ENCODE results near the gene REC114.
"Not testable (repeated sequence)": the region's sequence is repeated elsewhere in the genome, so short reads cannot be mapped to it uniquely, and the experiment has no call there.

The REC114 gene

DNA sequence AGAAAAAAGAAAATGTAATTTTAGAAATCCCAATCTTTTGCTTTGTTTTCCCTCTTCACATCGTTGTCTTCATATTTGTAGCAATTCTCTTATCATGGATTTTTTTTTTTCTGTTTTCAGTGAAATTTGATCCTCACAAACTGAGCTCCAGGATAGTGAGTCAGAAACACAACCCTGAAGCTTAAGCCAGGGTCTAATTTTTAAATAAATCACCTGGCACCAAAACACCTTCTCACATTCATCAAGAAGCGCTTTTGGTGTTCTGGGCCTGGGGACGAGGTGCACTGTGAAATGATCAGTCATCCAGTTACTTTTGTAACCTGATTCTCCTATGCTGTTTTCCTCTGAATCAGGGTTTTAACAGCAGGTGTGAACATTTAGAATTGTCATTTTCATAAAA is 87.7 kb downstream of the REC114 start:
- DNase-seq (ENCODE audit: low spot score) = no peak

GRCh38 chr15:73538123-73538522 is 95.2 kb downstream of the REC114 start:
- no peak for DNase-seq (ENCODE audit: low spot score)

DNA sequence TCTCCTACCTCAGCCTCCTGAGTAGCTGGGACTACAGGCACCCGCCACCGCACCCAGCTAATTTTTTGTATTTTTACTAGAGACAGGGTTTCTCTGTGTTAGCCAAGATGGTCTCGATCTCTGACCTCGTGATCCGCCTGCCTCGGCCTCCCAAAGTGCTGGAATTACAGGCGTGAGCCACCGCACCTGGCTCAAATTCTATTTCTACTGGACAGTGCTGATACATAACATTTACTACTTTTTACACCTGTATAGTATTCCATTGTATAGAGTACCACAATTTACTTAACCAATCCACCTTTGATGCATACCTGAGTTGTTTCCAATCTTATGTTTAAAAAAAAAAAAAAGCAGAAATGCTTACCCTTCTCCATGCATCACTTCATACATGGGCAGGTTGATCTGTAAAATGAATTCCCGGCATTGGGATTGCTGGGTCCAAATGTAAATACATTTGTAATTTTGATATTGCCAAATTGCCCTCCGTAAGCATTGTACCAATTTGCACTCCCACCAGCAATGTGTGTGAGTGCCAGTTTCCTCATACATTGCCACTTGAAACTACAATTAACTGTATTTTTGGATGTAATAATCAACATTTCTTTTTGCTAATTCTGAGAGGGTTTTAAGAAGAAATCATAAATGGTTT is 95.7 kb downstream of the REC114 start:
- DNase-seq (ENCODE audit: low spot score) = no peak

GRCh38 chr15:73539212-73540128 is 96.5 kb downstream of the REC114 start:
- no peak for DNase-seq (ENCODE audit: low spot score)

- no peak for DNase-seq (ENCODE audit: low spot score)
Measured at GRCh38 chr15:73540161-73540560, 97.2 kb downstream of the REC114 start.

DNA sequence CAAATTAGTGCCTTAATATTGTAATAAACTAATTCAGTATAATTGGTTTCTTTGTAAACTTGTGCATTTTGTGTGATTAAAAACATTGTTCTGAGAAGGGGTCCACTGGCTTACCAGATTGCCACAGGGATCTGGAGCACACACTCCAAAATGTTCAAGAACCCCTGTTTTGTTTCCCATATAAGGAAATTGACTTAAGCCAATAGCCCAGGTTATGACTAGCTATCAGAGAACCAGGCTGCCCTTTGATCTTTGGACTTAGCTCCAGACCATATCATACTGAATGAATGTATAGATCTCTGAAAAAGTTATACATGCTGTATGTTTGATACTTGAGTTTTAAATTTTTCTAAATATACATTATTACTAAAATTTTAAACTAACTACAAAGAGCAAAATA is 98.5 kb downstream of the REC114 start:
- no peak for DNase-seq (ENCODE audit: low spot score)

DNA sequence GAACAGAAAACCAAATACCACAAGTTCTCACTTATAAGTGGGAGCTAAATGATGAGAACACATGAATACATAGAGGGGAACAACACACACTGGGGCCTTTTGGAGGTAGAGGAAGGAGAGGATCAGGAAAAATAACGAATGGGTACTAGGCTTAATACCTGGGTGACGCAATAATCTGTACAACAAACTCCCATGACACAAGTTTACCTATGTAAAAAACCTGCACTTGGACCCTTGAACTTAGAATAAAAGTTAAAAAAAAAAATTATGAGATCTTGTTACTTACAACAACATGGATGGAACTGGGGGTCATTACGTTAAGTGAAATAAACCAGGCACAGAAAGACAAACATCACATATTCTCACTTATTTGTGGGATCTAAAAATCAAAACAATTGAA is 106.0 kb downstream of the REC114 start:
- DNase-seq (ENCODE audit: low spot score) = not testable (repeated sequence)

GRCh38 chr15:73550190-73550589 is 107.2 kb downstream of the REC114 start:
- no peak for DNase-seq (ENCODE audit: low spot score)

DNA sequence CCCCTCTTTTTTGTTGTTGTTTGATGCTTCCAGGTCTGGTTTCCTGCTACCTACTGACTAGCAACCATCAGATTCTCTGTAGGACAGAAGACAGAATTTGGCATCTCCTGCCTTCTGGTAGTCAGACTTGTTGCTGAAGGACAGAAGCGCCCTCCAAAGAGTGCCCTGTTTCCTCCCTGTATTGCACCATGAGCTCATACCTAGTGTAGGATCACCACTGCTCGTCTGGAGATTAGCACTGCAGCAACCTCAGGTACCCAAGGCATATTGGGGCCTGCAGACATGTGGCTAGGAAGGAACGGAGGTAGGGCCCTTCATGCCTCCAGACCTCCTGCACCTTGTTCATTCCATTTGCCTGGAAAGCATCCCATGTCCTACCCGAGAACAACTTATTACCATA is 112.1 kb downstream of the REC114 start:
- no peak for DNase-seq (ENCODE audit: low spot score)

DNA sequence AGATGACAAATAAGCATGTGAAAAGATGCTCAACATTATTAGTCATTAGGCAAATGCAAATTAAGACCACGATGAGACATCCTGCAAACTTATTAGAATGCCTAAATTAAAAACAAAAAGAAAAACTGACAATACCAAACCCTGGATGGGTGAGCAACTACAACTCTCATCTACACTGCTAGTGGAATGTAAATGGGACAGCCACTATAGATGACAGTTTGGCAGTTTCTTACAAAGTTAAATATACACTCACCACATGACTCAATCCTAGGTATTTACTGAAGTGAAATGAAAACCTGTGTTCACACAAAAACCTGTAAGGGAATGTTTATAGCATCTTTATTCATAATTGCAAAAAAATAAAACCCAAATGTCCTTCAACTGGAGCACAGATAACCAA is 115.6 kb downstream of the REC114 start:
- DNase-seq (ENCODE audit: low spot score) = no peak

- DNase-seq (ENCODE audit: low spot score) = peak; percentile 75
Measured at GRCh38 chr15:73560501-73561117, 117.6 kb downstream of the REC114 start.

- DNase-seq (ENCODE audit: low spot score) = peak; percentile 35
Measured at GRCh38 chr15:73564255-73564654, 121.3 kb downstream of the REC114 start.

DNA sequence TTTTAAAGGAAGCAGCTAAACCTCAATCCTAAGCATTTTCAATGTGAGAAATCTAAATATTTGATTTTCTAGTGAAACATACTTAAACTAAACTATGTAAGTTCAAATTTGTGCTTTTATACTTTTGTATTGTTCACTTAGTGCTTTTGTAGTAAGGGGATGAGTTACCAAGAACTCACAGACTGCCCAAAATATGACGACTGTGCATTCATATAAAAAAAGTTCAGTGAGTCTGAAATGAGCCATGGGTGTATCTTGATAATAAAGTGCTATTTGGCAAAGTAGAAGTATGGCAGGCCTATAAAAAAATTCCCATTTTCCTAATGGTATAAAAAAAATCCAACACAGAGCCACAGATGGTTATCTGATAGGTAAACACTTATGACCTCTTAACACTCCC is 124.1 kb downstream of the REC114 start:
- DNase-seq (ENCODE audit: low spot score) = no peak

DNA sequence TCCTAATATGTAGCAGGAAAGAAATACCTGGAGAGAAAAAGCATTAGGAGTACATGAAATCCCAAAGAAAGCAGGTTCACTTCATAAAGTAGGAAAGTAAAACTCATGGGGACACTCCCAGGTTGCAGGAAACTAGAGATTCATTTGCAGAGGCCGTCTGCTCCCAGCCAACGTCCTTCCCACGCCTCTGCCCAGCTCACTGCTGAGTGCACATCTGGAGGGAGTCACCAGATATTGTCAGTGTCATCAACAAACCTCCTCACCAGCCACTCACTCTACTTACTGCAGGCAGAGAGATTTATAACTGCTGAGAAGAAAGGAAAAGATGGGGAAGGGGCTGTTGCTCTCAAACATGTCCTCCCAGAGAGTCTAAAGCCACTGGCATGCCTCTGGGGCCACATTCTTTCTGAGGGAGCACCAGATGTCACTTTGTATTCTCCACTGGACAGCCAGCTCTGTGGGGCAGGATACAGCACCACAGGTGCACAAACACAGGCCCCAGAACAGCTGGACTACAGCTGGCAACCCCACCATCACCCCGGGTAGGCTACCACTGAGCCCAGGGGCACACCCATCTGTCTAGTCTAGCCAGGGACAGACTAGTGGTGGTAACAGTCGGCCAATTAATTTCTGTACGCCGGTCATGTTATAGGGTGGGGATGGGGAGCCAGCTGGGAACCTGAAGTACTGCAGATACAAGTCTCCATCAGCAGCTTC is 125.8 kb downstream of the REC114 start:
- no peak for DNase-seq (ENCODE audit: low spot score)

GRCh38 chr15:73569361-73569760 is 126.4 kb downstream of the REC114 start:
- no peak for DNase-seq (ENCODE audit: low spot score)

- no peak for DNase-seq (ENCODE audit: low spot score)
Measured at GRCh38 chr15:73570355-73571032, 127.5 kb downstream of the REC114 start.

DNA sequence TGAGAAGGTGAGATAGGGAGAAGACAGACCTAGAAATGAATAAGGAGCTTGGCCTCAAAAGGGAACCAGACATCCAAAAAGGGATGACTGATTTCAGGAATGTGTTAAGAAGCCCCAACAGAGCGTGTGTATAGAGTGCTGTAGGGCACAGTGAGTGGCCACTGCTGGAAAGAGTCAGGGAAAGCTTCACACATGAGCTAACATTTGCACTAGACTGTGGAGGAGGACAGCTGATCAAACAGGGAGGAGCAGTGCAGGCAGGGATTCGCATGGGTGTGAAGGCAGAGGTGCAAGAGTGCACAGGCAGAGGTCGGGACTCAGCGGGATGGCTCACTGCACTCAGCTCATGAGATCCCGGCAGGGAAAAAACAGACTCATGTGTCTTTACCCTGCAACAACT is 128.4 kb downstream of the REC114 start:
- DNase-seq (ENCODE audit: low spot score) = no peak

- no peak for DNase-seq (ENCODE audit: low spot score)
Measured at GRCh38 chr15:73572296-73572695, 129.3 kb downstream of the REC114 start.

GRCh38 chr15:73573037-73573436 is 130.1 kb downstream of the REC114 start:
- DNase-seq (ENCODE audit: low spot score) = no peak

DNA sequence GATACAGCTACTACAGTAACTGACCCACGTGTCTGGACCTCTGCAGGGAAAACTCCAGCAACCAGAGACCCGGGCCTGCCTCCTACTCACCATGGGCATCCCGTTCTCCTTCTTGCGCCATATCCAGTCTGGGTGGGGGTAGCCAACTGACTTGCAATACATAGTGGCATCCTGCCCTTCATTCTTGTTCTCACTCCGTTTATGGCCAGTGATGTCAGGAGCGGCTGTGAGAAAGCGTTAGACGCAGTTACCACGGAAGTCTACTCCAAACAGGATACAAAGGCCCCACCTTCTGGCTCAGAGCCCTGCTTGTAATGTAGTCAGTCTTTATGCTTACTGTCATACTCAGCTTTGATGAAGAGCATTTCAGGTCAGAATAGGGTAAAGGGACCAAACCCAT is 130.6 kb downstream of the REC114 start:
- DNase-seq (ENCODE audit: low spot score) = no peak

DNA sequence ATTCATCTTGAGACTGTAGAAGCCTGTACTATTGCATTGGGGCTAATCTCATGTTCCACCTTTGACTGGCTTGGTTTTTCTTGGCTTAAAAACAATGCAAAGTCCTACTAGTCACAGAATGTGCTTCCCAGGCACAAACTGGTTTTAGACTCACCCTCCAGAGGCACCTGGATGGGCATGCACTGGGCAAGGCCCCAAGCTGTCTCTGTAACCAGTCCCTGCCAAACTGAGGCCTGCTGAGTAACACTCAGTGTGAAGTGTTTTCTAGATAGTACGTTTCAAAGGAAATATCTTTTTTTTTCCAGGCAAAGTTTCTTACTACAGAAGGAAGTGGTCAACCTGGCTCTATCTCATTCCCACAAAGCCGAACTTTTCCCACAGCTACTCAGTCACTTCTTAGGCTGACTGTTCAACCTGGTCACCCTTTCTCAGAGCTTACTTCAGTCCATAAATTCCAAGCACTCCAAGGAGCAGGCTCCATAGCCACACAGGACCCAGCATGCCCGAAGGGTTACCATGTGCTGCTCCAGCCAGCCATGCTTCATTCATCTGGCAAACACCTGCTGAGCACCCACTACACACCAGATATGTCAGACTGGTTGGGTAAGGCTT is 132.8 kb downstream of the REC114 start:
- no peak for DNase-seq (ENCODE audit: low spot score)
